A673 (cell line): ENCODE data around the gene ITGB2. TPM values are rescaled to one million over a fixed set of nuclear protein-coding genes. Genes with fewer than 3 reads are reported as not detected.

Experiments used
- BruUV-seq: library from RNA; stranded (reverse); fragments of 400-500 nt; replicated peaks from 2 replicates; lab custom pipeline; 2021; lab: Mats Ljungman, UMichigan
- CTCF ChIA-PET: fragments of 300-600 bp; sonication (Branson Sonifier 250); formaldehyde crosslinking; loops from one replicate; lab custom pipeline; 2022; ENCODE audit warnings: antibody characterized with exemption; lab: Charles Lee
- POLR2A ChIA-PET: fragments of 300-600 bp; sonication (Branson Sonifier 250); formaldehyde crosslinking; loops from one replicate; lab custom pipeline; 2022; ENCODE audit warnings: antibody characterized with exemption; ENCODE audit not compliant: low non-redundant PET; lab: Charles Lee
- DNase-seq: peaks from one replicate; pipeline ENCODE4 v3.0.0-alpha.2; 2015; ENCODE audit warnings: low spot score
- H3K27ac ChIP-seq: fragments of 200-600 bp; sonication (generic); 2 replicates; pipeline ENCODE4 v1.5.1; 2016; ENCODE audit warnings: mixed run types, low read depth, mild to moderate bottlenecking, mixed read lengths, antibody characterized with exemption, low read length; ENCODE audit not compliant: poor library complexity, severe bottlenecking
- H3K27me3 ChIP-seq: fragments of 200-600 bp; sonication (generic); replicated peaks from 2 replicates; pipeline ENCODE4 v1.6.1; 2017; ENCODE audit warnings: mixed run types, low read depth, mild to moderate bottlenecking, mixed read lengths, antibody characterized with exemption, low read length; ENCODE audit not compliant: insufficient read depth, poor library complexity
- H3K36me3 ChIP-seq: fragments of 200-600 bp; sonication (generic); 2 replicates; pipeline ENCODE4 v1.6.1; 2016; ENCODE audit warnings: mixed run types, mild to moderate bottlenecking, mixed read lengths, antibody characterized with exemption, low read length; ENCODE audit not compliant: insufficient read depth, poor library complexity, severe bottlenecking
- H3K4me1 ChIP-seq: fragments of 200-600 bp; sonication (generic); 2 replicates; pipeline ENCODE4 v1.6.1; 2017; ENCODE audit warnings: mixed run types, mild to moderate bottlenecking, mixed read lengths, antibody characterized with exemption, low read length; ENCODE audit not compliant: insufficient read depth, poor library complexity, severe bottlenecking
- H3K4me3 ChIP-seq: fragments of 200-600 bp; sonication (generic); 2 replicates; pipeline ENCODE4 v1.5.1; 2016; ENCODE audit warnings: low read depth, mixed run types, mild to moderate bottlenecking, mixed read lengths, low read length; ENCODE audit not compliant: poor library complexity, severe bottlenecking
- H3K9me3 ChIP-seq: fragments of 200-600 bp; sonication (generic); 2 replicates; pipeline ENCODE4 v1.6.1; 2016; ENCODE audit warnings: mixed run types, low read depth, mild to moderate bottlenecking, mixed read lengths, antibody characterized with exemption, low read length; ENCODE audit not compliant: poor library complexity, severe bottlenecking
- EZH2 ChIP-seq: fragments of 200-600 bp; sonication (generic); IDR thresholded peaks from 2 replicates; pipeline ENCODE4 v1.6.1; 2017; ENCODE audit warnings: borderline replicate concordance, low read depth, mild to moderate bottlenecking, mixed read lengths, antibody characterized with exemption, low read length; ENCODE audit not compliant: poor library complexity, severe bottlenecking
- intact Hi-C: fragments of 100-400 bp; cut with micrococcal nuclease; formaldehyde crosslinking; loops from one replicate; pipeline ENCODE4 v1.10.0; 2022; ENCODE audit not compliant: unreplicated experiment
- total RNA-seq: library from RNA; stranded (reverse); gene quantifications from 2 replicates; pipeline ENCODE4 v1.2.3, GENCODE V29; 2021
- TF ChIP-seq, protein P1 (sequence below): fragments of 300-800, 200-600 bp; sonication (generic); conservative IDR thresholded peaks from 2 replicates; pipeline ENCODE4 v1.5.1; 2017; ENCODE audit warnings: low read depth, mild to moderate bottlenecking, antibody characterized with exemption, low read length, moderate library complexity, mixed read lengths

ITGB2 gene
- total RNA-seq, 1 experiment from 2014 or later, result 5.0 TPM

DNA sequence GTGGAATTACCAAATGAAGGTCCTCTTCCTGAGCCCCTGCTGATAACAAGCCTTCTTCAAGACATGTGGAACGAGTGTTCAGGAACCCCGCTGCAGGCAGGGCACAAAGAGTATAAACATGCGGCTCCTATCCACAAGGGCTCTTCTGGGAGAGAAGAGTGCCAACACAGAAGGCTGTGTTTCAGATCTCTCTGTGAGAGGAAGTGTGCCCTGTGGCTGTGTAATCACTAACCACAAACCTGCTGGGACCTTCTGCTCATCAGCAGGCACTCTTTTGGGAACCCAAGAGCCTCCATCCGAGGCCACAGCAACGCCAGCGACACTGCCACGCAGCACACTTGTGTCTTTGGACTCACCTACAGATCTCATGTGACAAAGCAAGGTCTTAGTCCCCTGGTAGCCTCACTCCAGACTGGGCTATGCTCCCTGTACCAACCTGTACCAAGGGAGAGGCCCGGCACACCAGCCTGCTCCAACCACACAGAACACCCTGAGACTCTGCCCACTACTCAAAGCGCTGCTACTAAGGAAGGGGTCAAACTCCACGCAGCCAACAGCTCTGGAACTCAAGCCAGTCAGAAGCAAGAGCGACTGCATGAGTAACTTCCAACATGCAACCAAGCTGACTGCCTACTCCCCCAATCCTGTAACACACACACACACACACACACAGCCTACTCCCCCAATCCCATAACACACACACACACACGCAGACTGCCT, 55.0 kb downstream of the ITGB2 start:
- CTCF ChIA-PET, result no interaction called here
- no TSS peak for BruUV-seq
- POLR2A ChIA-PET, result no interaction called here
- Histone ChIP-seq H3K36me3 (peaks cover 31% of the 10 kb centered on the region), H3K4me3 (no peak overlapping the region), H3K27ac (peak overlapping the region; percentile 64), H3K9me3 (no peaks in the 10 kb centered on the region), H3K27me3 (no peaks in the 10 kb centered on the region), H3K4me1 (peaks cover 40% of the 10 kb centered on the region)
- no peak for DNase-seq
- TF ChIP-seq EZH2, result no peak
- TF ChIP-seq, protein P1, sequence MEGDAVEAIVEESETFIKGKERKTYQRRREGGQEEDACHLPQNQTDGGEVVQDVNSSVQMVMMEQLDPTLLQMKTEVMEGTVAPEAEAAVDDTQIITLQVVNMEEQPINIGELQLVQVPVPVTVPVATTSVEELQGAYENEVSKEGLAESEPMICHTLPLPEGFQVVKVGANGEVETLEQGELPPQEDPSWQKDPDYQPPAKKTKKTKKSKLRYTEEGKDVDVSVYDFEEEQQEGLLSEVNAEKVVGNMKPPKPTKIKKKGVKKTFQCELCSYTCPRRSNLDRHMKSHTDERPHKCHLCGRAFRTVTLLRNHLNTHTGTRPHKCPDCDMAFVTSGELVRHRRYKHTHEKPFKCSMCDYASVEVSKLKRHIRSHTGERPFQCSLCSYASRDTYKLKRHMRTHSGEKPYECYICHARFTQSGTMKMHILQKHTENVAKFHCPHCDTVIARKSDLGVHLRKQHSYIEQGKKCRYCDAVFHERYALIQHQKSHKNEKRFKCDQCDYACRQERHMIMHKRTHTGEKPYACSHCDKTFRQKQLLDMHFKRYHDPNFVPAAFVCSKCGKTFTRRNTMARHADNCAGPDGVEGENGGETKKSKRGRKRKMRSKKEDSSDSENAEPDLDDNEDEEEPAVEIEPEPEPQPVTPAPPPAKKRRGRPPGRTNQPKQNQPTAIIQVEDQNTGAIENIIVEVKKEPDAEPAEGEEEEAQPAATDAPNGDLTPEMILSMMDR, result no peak
- intact Hi-C loops, result no loop called here

DNA sequence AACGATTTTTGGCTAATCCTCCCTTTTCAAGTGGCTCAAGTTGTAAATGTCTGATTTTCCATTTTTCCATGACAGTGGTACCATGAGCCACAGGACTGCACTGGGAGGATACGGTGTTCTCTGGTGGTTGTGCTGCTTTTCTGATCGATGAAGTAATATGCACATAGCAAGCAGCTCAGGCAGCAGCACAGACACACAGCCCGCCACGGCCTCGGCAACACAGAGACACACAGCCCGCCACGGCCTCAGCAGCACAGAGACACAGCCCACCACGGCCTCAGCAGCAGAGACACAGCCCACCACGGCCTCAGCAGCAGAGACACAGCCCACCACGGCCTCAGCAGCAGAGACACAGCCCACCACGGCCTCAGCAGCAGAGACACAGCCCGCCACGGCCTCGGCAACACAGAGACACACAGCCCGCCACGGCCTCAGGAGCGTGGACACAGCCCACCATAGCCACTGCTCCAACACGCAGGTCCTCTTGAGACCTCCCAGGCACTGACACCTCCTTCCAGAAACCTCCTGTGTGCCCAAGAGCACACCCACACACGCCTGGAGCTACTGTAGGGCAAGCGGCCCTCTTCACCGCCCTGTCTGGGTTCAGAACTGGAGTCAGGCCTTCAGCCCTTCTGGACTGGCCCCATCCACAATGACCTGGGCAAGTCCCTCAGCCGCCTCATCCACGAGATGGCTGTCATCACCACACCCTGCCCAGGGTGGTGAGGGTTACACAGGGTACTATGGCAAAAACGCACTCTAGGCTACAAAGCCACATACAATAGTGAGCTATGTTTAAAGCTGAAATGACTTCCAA, 57.6 kb downstream of the ITGB2 start:
- no peak for DNase-seq
- no peaks in the 10 kb centered on the region for H3K27me3 ChIP-seq
- no peak for TF ChIP-seq EZH2
- TF ChIP-seq, protein P1, result no peak
- H3K36me3 ChIP-seq, result peaks cover 54% of the 10 kb centered on the region
- ChIA-PET CTCF (no interaction called here), POLR2A (no interaction called here)
- H3K4me3 ChIP-seq, result no peak overlapping the region
- intact Hi-C loops, result no loop called here
- H3K4me1 ChIP-seq, result peaks cover 17% of the 10 kb centered on the region
- peak overlapping the region; percentile 30 for H3K27ac ChIP-seq
- BruUV-seq, result no TSS peak
- no peaks in the 10 kb centered on the region for H3K9me3 ChIP-seq

- BruUV-seq, result no TSS peak
- Histone ChIP-seq H3K9me3 (no peaks in the 10 kb centered on the region), H3K27me3 (no peaks in the 10 kb centered on the region), H3K4me3 (no peak overlapping the region), H3K4me1 (no peaks in the 10 kb centered on the region), H3K27ac (no peak overlapping the region), H3K36me3 (peaks cover 76% of the 10 kb centered on the region)
- intact Hi-C loops, result no loop called here
- no peak for DNase-seq
- ChIA-PET CTCF (no interaction called here), POLR2A (no interaction called here)
- no peak for TF ChIP-seq EZH2
These were observed 61.9 kb downstream of the ITGB2 start for GRCh38 chr21:44858791-44859190.
